Neural crest cell (in vitro differentiated cells): ENCODE results near the gene PPP1R13B. TPM values are rescaled to one million over a fixed set of nuclear protein-coding genes. Genes with fewer than 3 reads are reported as not detected.

Experiments
- DNase-seq: peaks from one replicate; pipeline ENCODE4 v3.0.0; 2021; ENCODE audit warnings: low read depth, mixed read lengths, low spot score
- H3K27ac Mint-ChIP-seq: one replicate; pipeline ENCODE4 v1.8.0; 2021; ENCODE audit warnings: mild to moderate bottlenecking, mixed read lengths; ENCODE audit not compliant: unreplicated experiment
- H3K27me3 Mint-ChIP-seq: 2 replicates; pipeline ENCODE4 v1.8.0; 2021; ENCODE audit warnings: low read depth, mild to moderate bottlenecking, mixed read lengths
- H3K36me3 Mint-ChIP-seq: 2 replicates; pipeline ENCODE4 v1.8.0; 2021; ENCODE audit warnings: low read depth, mild to moderate bottlenecking, mixed read lengths
- H3K4me1 Mint-ChIP-seq: 2 replicates; pipeline ENCODE4 v1.8.0; 2021; ENCODE audit warnings: mixed read lengths
- H3K4me3 Mint-ChIP-seq: one replicate; pipeline ENCODE4 v1.8.0; 2021; ENCODE audit warnings: mild to moderate bottlenecking, mixed read lengths
- H3K9me3 Mint-ChIP-seq: 2 replicates; pipeline ENCODE4 v1.8.0; 2021; ENCODE audit warnings: mixed read lengths
- total RNA-seq: library from RNA; stranded (reverse); gene quantifications from 2 replicates; pipeline ENCODE4 v1.2.1, GENCODE V29; 2021
- TF ChIP-seq, protein P1 (sequence below): fragments of 200-600 bp; sonication (generic); conservative IDR thresholded peaks from 2 replicates; pipeline ENCODE4 v1.5.0; 2021; ENCODE audit warnings: antibody characterized with exemption, mild to moderate bottlenecking

The PPP1R13B gene
- total RNA-seq, 1 donor from 2014 or later: 6.8 TPM

DNA sequence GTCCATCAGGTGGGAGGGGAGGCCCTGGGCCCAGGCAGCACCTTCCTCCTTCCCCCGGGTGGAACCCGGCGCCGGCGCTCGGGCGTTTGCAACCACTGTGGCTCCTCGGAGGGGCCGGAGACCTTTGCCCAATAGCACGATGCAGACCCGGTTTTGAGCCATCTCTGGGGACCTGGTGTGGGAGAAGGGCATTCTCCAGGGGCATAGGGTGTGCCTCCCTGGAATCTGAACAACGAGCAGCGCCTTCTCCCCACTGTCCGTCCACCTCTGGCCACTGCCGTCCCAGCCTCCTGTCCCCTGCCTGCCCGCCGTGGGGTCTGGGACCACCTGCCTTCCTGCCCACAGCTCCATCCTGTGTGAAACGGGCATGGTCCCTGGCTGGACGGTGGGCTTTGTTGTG is 119.2 kb downstream of the PPP1R13B start:
- TF ChIP-seq, protein P1, sequence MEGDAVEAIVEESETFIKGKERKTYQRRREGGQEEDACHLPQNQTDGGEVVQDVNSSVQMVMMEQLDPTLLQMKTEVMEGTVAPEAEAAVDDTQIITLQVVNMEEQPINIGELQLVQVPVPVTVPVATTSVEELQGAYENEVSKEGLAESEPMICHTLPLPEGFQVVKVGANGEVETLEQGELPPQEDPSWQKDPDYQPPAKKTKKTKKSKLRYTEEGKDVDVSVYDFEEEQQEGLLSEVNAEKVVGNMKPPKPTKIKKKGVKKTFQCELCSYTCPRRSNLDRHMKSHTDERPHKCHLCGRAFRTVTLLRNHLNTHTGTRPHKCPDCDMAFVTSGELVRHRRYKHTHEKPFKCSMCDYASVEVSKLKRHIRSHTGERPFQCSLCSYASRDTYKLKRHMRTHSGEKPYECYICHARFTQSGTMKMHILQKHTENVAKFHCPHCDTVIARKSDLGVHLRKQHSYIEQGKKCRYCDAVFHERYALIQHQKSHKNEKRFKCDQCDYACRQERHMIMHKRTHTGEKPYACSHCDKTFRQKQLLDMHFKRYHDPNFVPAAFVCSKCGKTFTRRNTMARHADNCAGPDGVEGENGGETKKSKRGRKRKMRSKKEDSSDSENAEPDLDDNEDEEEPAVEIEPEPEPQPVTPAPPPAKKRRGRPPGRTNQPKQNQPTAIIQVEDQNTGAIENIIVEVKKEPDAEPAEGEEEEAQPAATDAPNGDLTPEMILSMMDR: no peak
- H3K4me3 Mint-ChIP-seq: no peak overlapping the region
- no peaks in the 10 kb centered on the region for H3K4me1 Mint-ChIP-seq
- H3K36me3 Mint-ChIP-seq: peaks cover 2% of the 10 kb centered on the region
- no peaks in the 10 kb centered on the region for H3K27me3 Mint-ChIP-seq
- DNase-seq: no peak
- H3K27ac Mint-ChIP-seq: no peak overlapping the region
- H3K9me3 Mint-ChIP-seq: no peaks in the 10 kb centered on the region

DNA sequence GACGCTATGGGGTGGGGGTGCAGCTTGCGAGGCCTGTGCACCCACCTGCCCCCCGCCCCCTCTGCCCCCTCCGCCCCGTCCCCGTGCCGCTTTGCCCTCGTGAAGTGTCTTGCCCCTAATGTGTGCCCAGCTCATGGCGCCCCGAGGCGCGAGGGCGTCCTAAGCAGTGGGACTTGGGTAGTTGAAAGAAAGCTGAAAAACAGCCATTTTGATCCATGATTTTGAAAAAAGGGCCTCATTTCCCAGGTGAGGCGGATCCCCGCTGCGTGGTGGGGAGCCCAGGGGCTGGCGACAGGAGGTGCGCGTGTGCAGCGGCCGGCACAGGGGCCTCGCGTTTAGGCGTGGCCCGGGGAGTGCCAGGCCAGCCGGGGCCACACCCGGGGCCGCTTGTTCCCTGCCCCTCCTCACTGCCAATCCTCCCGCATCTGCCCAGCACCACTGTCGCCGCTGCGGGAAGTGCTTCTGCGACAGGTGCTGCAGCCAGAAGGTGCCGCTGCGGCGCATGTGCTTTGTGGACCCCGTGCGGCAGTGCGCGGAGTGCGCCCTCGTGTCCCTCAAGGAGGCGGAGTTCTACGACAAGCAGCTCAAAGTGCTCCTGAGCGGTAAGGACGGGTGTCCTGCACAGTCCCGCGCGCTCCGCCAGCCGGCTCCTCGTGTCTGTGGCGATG is 119.9 kb downstream of the PPP1R13B start:
- DNase-seq: no peak
- no peaks in the 10 kb centered on the region for H3K27me3 Mint-ChIP-seq

DNA sequence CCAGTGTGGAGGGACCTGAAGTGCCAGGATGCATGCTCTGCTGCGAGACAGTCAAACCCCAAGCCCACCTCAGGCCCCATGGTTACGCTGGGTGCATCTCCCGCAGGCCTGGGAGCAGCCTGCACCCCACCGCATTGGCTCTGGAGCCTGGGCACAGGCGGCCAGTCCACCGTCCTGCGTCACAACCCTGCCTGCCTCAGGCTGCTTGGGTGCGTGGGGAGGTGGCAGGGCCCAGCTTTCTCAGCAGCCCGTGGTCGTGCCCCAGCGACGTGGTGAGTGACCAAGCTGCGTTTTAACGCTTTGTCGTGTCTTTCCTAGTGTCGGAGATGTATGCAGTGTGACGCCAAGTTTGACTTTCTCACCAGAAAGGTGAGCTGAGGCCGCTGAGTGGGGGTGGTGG is 120.9 kb downstream of the PPP1R13B start:
- H3K27me3 Mint-ChIP-seq: no peaks in the 10 kb centered on the region
- H3K36me3 Mint-ChIP-seq: peaks cover 2% of the 10 kb centered on the region
- no peaks in the 10 kb centered on the region for H3K4me1 Mint-ChIP-seq
- no peak overlapping the region for H3K4me3 Mint-ChIP-seq
- H3K9me3 Mint-ChIP-seq: no peaks in the 10 kb centered on the region
- no peak overlapping the region for H3K27ac Mint-ChIP-seq
- TF ChIP-seq, protein P1: no peak
- no peak for DNase-seq

More for the DNA sequence above, 119.9 kb downstream of the PPP1R13B start:
- H3K36me3 Mint-ChIP-seq: peaks cover 2% of the 10 kb centered on the region
- no peaks in the 10 kb centered on the region for H3K4me1 Mint-ChIP-seq
- H3K27ac Mint-ChIP-seq: no peak overlapping the region
- no peak overlapping the region for H3K4me3 Mint-ChIP-seq
- H3K9me3 Mint-ChIP-seq: no peaks in the 10 kb centered on the region
- TF ChIP-seq, protein P1: no peak

DNA sequence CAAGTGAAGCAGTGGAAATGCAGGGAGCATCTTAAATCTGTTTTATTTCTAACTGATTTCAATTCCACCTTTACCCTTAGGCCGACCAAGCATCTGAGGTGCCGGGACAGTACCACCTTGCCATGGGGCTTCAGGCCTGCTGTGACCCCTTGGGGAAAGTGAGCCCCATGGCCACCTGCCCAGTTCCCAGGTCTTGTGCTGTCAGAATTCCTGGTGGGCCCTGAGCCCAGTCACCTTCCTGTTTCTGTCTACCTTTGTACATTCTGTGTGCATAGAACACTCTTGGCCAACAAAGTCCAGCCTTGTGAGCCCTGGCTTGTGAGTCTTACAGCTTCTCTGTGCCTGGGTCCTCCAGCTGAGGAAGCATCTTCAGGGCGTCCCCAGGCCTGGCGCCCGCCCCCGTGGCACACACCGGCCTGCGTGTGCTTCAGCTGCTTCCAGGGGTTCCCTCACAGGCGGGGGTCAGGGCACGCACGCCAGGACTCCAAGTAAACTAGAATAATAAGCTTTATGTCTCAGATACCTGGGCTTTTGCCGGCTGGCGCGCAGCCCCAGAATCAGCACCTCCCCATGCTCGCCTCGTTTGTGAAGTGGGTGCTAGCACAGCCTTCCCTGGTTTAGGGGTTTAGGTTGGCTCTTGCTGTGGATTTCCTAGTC is 121.5 kb downstream of the PPP1R13B start:
- TF ChIP-seq, protein P1: no peak
- peaks cover 2% of the 10 kb centered on the region for H3K36me3 Mint-ChIP-seq
- H3K27ac Mint-ChIP-seq: no peak overlapping the region
- DNase-seq: no peak
- no peaks in the 10 kb centered on the region for H3K4me1 Mint-ChIP-seq
- no peaks in the 10 kb centered on the region for H3K9me3 Mint-ChIP-seq
- no peaks in the 10 kb centered on the region for H3K27me3 Mint-ChIP-seq
- H3K4me3 Mint-ChIP-seq: no peak overlapping the region

DNA sequence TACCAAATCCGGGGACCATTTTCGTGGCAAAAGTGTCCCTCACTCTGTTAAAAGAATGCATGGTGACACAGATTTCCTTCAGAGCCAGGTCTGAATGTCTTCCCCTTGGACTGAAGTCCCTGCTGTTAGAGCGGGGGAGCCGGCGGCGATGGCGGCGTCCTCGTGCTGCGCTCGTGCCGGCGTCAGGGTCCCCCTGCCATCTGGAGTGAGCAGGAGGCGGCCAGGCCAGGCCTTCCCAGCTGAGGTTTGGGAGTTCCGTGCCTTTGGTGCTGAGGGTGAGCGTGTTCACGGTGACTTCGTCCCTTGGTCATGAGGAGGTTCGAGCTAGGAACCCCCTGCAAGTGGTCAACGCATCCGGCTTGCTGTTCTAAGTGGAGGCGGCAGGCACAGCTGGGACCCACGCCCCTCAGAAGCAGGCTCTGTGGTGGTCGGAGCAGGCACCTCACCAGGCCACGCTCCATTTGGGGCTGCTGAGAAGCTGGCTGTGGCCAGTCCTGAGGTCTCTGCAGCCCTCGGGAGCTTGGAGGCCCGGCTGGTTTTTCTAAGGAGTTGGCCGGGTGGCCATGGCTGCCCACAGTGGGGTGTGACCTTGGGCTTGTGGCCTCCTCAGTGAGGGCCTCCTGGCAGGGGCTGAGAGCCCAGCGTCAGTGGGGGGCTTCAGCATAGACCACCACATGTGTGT is 122.2 kb downstream of the PPP1R13B start:
- H3K36me3 Mint-ChIP-seq: peaks cover 2% of the 10 kb centered on the region
- DNase-seq: no peak
- peaks cover 1% of the 10 kb centered on the region for H3K4me1 Mint-ChIP-seq
- H3K4me3 Mint-ChIP-seq: no peak overlapping the region
- H3K27ac Mint-ChIP-seq: no peak overlapping the region
- TF ChIP-seq, protein P1: no peak
- no peaks in the 10 kb centered on the region for H3K27me3 Mint-ChIP-seq
- no peaks in the 10 kb centered on the region for H3K9me3 Mint-ChIP-seq
